ENCODE results near the gene MINPP1.

DNA sequence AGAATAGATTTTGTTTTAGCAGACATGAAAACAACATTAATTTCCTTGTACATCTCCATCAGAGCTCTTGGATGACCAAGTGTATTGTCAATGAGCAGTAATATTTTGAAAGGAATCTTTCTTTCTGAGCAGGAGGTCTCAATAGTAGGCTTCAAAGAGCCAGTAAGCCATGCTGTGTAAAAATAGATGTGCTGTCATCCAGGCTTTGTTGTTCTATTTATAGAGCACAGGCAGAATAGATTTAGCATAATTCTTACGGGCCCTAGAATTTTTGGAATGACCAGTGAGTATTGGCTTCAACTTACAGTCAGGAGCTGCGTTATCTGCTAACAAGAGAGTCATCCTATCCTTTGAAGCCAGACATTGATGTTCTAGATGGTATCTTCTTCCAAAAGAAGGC, 19.0 kb downstream of the MINPP1 start:
- TF ChIP-seq, protein P1, sequence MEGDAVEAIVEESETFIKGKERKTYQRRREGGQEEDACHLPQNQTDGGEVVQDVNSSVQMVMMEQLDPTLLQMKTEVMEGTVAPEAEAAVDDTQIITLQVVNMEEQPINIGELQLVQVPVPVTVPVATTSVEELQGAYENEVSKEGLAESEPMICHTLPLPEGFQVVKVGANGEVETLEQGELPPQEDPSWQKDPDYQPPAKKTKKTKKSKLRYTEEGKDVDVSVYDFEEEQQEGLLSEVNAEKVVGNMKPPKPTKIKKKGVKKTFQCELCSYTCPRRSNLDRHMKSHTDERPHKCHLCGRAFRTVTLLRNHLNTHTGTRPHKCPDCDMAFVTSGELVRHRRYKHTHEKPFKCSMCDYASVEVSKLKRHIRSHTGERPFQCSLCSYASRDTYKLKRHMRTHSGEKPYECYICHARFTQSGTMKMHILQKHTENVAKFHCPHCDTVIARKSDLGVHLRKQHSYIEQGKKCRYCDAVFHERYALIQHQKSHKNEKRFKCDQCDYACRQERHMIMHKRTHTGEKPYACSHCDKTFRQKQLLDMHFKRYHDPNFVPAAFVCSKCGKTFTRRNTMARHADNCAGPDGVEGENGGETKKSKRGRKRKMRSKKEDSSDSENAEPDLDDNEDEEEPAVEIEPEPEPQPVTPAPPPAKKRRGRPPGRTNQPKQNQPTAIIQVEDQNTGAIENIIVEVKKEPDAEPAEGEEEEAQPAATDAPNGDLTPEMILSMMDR (IDR thresholded peaks at IDR 0.05; ENCODE audit: low read depth, low read length), result no peak
- no peak for TF ChIP-seq POLR2A (IDR thresholded peaks at IDR 0.05; ENCODE audit: extremely low read depth, insufficient read length)
- TF ChIP-seq, protein P2, sequence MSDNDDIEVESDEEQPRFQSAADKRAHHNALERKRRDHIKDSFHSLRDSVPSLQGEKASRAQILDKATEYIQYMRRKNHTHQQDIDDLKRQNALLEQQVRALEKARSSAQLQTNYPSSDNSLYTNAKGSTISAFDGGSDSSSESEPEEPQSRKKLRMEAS (IDR thresholded peaks at IDR 0.05; ENCODE audit: low read depth, low read length), result no peak
